ENCODE measurements around the gene POLR3F.

POLR3F gene

GRCh38 chr20:18466894-18467730 is at the start of gene POLR3F, which contains the start of gene DZANK1:
Gene POLR3F, plus strand, starts transcription at chr20:18467390. Its CDS starts 117 bp downstream, at chr20:18467507.
Gene DZANK1, minus strand, starts transcription at chr20:18467030. Its CDS starts 1,672 bp downstream, at chr20:18465358.
- POLR2A ChIA-PET (ENCODE audit: low non-redundant PET): no interaction called here
- no peak for TF ChIP-seq CTCF (conservative IDR thresholded peaks at IDR 0.05; ENCODE audit: low read depth)
- H3K27ac ChIP-seq: peak within 1 kb of the TSS; percentile 89
- peak; percentile 99 for DNase-seq (ENCODE audit: low spot score)
- CTCF ChIA-PET: interaction anchor here (0.6 kb wide), 1 partner anchor 1745 kb away, joined by 5 read pairs; no protein-coding TSS in a partner anchor

DNA sequence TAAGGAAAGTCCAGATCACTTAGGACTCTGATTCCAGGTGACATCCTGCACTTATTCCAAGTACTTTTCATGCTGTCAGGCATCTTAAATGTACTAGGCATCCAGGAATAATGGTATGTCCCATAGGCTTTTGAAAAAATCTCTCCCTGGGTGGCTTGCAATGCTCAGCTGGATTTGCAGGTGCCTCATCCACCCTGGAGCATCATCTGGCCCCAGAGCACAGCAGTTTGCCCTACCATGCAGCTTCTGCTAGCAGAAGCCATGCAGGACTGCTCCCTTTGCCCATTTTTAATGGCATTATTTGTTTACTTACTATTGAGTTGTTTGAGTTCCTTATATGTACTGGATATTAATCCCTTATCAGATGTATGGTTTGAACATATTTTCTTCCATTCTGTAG is 45.6 kb upstream of the POLR3F start:
- POLR2A ChIA-PET (ENCODE audit: low non-redundant PET): no interaction called here
- no peak for DNase-seq (ENCODE audit: low spot score)
- TF ChIP-seq CTCF (conservative IDR thresholded peaks at IDR 0.05; ENCODE audit: low read depth): no peak
- CTCF ChIA-PET: interaction anchor here (0.6 kb wide), 2 partner anchors 15 to 113 kb away, joined by 3 read pairs; no protein-coding TSS in a partner anchor
- H3K27ac ChIP-seq: no peak overlapping the region

DNA sequence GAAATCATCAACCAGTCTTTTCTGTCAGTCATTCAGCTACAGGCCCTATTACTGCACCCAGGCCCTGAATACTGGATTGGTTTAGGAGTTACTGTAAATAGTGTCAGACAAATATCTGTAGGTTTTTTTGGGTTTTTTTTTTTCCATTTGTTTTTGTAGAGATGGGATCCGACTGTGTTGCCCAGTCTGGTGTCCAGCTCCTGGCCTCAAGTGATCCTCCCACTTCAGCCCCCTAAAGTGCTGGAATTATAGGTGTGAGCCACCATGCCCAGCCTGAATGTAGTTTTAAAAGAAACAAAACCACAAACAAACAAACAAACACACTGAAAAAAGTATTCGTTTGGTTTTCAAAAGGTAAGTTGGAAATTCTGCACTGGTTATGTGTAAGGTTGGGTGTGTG is 40.0 kb upstream of the POLR3F start:
- H3K27ac ChIP-seq: no peak overlapping the region
- no peak for TF ChIP-seq CTCF (conservative IDR thresholded peaks at IDR 0.05; ENCODE audit: low read depth)
- DNase-seq (ENCODE audit: low spot score): no peak
- POLR2A ChIA-PET (ENCODE audit: low non-redundant PET): no interaction called here
- CTCF ChIA-PET: no interaction called here

DNA sequence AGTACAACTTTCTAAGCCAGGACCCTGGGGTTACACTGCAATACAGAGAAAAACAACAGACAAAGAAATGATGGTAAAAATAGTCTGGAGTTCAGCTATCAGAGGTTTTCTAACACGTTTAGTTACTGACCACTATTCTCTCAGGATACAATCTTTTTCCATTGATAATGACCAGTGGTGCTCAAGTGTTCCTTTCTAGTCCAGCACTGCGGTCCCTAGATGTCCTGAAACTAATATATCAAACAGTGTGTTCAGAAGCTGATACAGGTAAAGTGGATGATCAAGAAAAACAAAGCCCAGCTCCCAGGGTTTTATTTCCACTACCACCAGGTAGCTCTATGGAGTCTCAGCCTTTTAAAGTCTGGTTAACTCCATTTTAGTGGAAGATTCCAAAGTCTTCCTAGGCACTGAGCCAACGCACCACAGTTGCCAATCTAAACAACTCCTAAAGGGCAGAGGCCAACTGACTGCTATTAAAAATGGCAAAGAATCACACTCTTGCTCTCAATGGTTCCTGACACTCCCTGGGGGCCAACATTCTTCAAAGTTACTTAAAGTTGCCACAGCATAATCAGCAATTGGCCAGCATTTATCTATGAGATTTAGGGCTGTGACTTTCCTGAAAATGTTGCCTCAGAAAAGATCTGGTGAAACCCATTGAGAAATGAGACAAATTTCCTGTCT is 38.6 kb upstream of the POLR3F start:
- no peak overlapping the region for H3K27ac ChIP-seq
- CTCF ChIA-PET: interaction anchor here (0.6 kb wide), 1 partner anchor 23 kb away, joined by 4 read pairs; no protein-coding TSS in a partner anchor
- no peak for TF ChIP-seq CTCF (conservative IDR thresholded peaks at IDR 0.05; ENCODE audit: low read depth)
- DNase-seq (ENCODE audit: low spot score): no peak
- POLR2A ChIA-PET (ENCODE audit: low non-redundant PET): no interaction called here

DNA sequence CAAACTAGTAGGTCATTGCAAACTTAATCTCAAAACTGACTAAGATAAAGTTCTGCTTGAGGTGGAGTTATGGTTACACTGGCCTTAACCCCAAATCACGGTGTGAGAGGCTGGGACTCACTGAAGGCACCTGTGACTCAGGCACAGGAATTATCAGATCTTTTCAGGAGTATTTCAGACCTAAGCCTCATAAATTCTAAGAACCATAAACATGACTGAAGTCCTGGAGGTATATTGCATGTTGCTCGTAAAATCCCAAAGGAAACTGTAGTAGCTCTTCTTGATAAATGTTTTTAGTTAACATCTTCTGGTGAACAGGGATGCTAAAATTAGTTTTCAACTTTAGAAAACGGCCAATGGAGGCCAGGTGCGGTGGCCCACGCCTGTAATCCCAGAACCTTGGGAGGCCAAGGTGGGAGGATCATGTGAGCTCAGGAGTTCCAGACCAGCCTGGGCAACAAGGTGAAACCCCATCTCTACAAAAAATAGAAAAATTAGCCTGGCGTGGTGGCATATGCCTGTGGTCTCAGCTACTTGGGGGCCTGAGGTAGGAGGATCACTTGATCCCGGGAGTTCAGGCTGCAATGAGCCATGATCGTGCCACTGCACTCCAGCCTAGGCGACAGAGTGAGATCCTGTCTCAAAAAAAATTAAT is 36.9 kb upstream of the POLR3F start:
- H3K27ac ChIP-seq: no peak overlapping the region
- CTCF ChIA-PET: no interaction called here
- POLR2A ChIA-PET (ENCODE audit: low non-redundant PET): no interaction called here
- DNase-seq (ENCODE audit: low spot score): no peak
- no peak for TF ChIP-seq CTCF (conservative IDR thresholded peaks at IDR 0.05; ENCODE audit: low read depth)

- no peak overlapping the region for H3K27ac ChIP-seq
- ChIA-PET CTCF (no interaction called here), POLR2A (ENCODE audit: low non-redundant PET) (no interaction called here)
- TF ChIP-seq CTCF (conservative IDR thresholded peaks at IDR 0.05; ENCODE audit: low read depth): no peak
- no peak for DNase-seq (ENCODE audit: low spot score)
These were observed 36.0 kb upstream of the POLR3F start for GRCh38 chr20:18431206-18431605.
